ENCODE data around the gene TCFL5. TPM values are rescaled to one million over a fixed set of nuclear protein-coding genes. Genes with fewer than 3 reads are reported as not detected.
A peak's percentile ranks its signal among the peaks of the same experiment; 100 is the strongest.

The TCFL5 gene
- total and polyA plus RNA-seq, 10 of the 15 experiments (the other 5 are each of a cell fraction or from before 2014, with no cell fraction given), result 0.48 to 8.1 (median 3.8) TPM

DNA sequence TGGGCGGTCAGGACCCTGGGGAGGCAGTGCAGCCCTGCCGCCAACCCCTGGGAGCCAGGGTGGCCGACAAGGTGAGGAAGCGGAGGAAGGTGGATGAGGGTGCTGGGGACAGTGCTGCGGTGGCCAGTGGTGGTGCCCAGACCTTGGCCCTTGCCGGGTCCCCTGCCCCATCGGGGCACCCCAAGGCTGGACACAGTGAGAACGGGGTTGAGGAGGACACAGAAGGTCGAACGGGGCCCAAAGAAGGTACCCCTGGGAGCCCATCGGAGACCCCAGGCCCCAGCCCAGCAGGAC is 48.8 kb downstream of the TCFL5 start:
- TSS peak; percentile 66 for BruUV-seq (replicated peaks)
- POLR2A ChIA-PET, result no interaction called here
- in situ Hi-C loops (cut with MboI) (no loop called here), intact Hi-C loops (cut with micrococcal nuclease; ENCODE audit: unreplicated experiment) (no loop called here)
- Histone ChIP-seq H3K4me3 (no peak overlapping the region), H2AFZ (ENCODE audit: control insufficient read depth, low read depth, low read length) (no peak overlapping the region), H3K4me1 (ENCODE audit: control insufficient read depth, insufficient read depth, low read length) (peaks cover under 1% of the 10 kb centered on the region; the same call in 1 of the 2 replicates), H3K27ac (ENCODE audit: control insufficient read depth, insufficient read depth) (no peak overlapping the region), H3K9me3 (replicated peaks; ENCODE audit: control insufficient read depth, insufficient read depth, low read length) (no peaks in the 10 kb centered on the region), H3K9ac (ENCODE audit: control insufficient read depth, insufficient read depth, low read length) (no peak overlapping the region), H3K27me3 (replicated peaks in 1 of 2; ENCODE audit: control insufficient read depth in 2 of 2, insufficient read depth in 2 of 2, low read length in 1 of 2) (peaks cover 2 to 8% of the 10 kb centered on the region in 2 experiments; a peak in 2 of 4 replicates), H3K36me3 (ENCODE audit: control insufficient read depth in 2 of 2, insufficient read depth in 2 of 2, low read length in 1 of 2) (peaks cover 9 to 32% of the 10 kb centered on the region in 2 experiments; a peak in 3 of 4 replicates), H4K20me1 (ENCODE audit: control insufficient read depth, insufficient read depth) (no peaks in the 10 kb centered on the region), H3K79me2 (ENCODE audit: control insufficient read depth, insufficient read depth, low read length) (no peaks in the 10 kb centered on the region; the same call in none of the 2 replicates), H3K4me2 (ENCODE audit: control insufficient read depth, insufficient read depth) (no peak overlapping the region)
- no peak for FAIRE-seq
- CTCF ChIA-PET, result no interaction called here
- WGBS (ENCODE audit: insufficient coverage, insufficient replicate concordance, low lambda C conversion rate, missing lambda C conversion rate), result 95% methylated on average over 9 of the region's 11 CpGs
- TF ChIP-seq HCFC1 (IDR thresholded peaks at IDR 0.05; ENCODE audit: low read length) (no peak), POLR2AphosphoS2 (IDR thresholded peaks at IDR 0.05; ENCODE audit: low read depth, low read length) (no peak), ETV6 (conservative IDR thresholded peaks at IDR 0.05 in 1 of 2, IDR thresholded peaks at IDR 0.05 in 1 of 2; ENCODE audit: borderline replicate concordance in 1 of 2, low read depth in 1 of 2) (no peak), ZNF217 (IDR thresholded peaks at IDR 0.05) (no peak), SREBF1 (IDR thresholded peaks at IDR 0.05; ENCODE audit: low read length) (no peak), SPI1 (IDR thresholded peaks at IDR 0.05; ENCODE audit: borderline replicate concordance, insufficient read depth, low read depth, low read length) (no peak), GATAD2B (conservative IDR thresholded peaks at IDR 0.05; ENCODE audit: low read depth) (no peak)
- no peak for DNase-seq (ENCODE audit: low read depth, low spot score)
- SMC1A ChIA-PET (ENCODE audit: uncharacterized antibody, unreplicated experiment), result no interaction called here
- RAD21 ChIA-PET (ENCODE audit: unreplicated experiment), result no interaction called here
- no peak for ATAC-seq

DNA sequence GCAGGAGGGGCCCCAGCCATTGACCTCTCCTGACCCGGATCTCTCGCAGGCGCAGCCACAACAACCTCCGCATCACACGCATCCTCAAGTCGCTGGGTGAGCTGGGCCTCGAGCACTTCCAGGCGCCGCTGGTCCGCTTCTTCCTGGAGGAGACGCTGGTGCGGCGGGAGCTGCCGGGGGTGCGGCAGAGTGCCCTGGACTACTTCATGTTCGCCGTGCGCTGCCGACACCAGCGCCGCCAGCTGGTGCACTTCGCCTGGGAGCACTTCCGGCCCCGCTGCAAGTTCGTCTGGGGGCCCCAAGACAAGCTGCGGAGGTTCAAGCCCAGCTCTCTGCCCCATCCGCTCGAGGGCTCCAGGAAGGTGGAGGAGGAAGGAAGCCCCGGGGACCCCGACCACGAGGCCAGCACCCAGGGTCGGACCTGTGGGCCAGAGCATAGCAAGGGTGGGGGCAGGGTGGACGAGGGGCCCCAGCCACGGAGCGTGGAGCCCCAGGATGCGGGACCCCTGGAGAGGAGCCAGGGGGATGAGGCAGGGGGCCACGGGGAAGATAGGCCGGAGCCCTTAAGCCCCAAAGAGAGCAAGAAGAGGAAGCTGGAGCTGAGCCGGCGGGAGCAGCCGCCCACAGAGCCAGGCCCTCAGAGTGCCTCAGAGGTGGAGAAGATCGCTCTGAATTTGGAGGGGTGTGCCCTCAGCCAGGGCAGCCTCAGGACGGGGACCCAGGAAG is 49.3 kb downstream of the TCFL5 start:
- Histone ChIP-seq H3K4me3 (no peak overlapping the region), H3K9ac (ENCODE audit: control insufficient read depth, insufficient read depth, low read length) (no peak overlapping the region), H3K36me3 (ENCODE audit: control insufficient read depth in 2 of 2, insufficient read depth in 2 of 2, low read length in 1 of 2) (peaks cover 12 to 35% of the 10 kb centered on the region in 2 experiments; a peak in 3 of 4 replicates), H2AFZ (ENCODE audit: control insufficient read depth, low read depth, low read length) (no peak overlapping the region), H3K27me3 (replicated peaks in 1 of 2; ENCODE audit: control insufficient read depth in 2 of 2, insufficient read depth in 2 of 2, low read length in 1 of 2) (peaks cover 1 to 8% of the 10 kb centered on the region in 2 experiments; a peak in 2 of 4 replicates), H3K4me1 (ENCODE audit: control insufficient read depth, insufficient read depth, low read length) (peaks cover 6% of the 10 kb centered on the region; the same call in 1 of the 2 replicates), H3K79me2 (ENCODE audit: control insufficient read depth, insufficient read depth, low read length) (peaks cover 2% of the 10 kb centered on the region), H3K27ac (ENCODE audit: control insufficient read depth, insufficient read depth) (no peak overlapping the region), H4K20me1 (ENCODE audit: control insufficient read depth, insufficient read depth) (no peaks in the 10 kb centered on the region), H3K4me2 (ENCODE audit: control insufficient read depth, insufficient read depth) (no peak overlapping the region), H3K9me3 (replicated peaks; ENCODE audit: control insufficient read depth, insufficient read depth, low read length) (no peaks in the 10 kb centered on the region)
- TF ChIP-seq NBN (IDR thresholded peaks at IDR 0.05) (no peak), SUZ12 (IDR thresholded peaks at IDR 0.05; ENCODE audit: unreplicated experiment) (no peak), CHD2 (IDR thresholded peaks at IDR 0.05; ENCODE audit: borderline replicate concordance, low read depth, low read length) (no peak), PAX5 (IDR thresholded peaks at IDR 0.05; ENCODE audit: borderline replicate concordance, low read depth, low read length) (no peak)
- FAIRE-seq (no peak), DNase-seq (ENCODE audit: low read depth, low spot score) (no peak), ATAC-seq (no peak)
- in situ Hi-C loops (cut with MboI), result no loop called here
- ChIA-PET POLR2A (no interaction called here), CTCF (no interaction called here), RAD21 (ENCODE audit: unreplicated experiment) (no interaction called here), SMC1A (ENCODE audit: uncharacterized antibody, unreplicated experiment) (no interaction called here)
- no TSS peak for BruUV-seq (replicated peaks)
- WGBS (ENCODE audit: insufficient coverage, insufficient replicate concordance, low lambda C conversion rate, missing lambda C conversion rate), result 91% methylated on average over 43 of the region's 43 CpGs
- intact Hi-C loops (cut with micrococcal nuclease; ENCODE audit: unreplicated experiment), result no loop called here
